ENCODE results near the gene RHOJ.

The RHOJ gene

DNA sequence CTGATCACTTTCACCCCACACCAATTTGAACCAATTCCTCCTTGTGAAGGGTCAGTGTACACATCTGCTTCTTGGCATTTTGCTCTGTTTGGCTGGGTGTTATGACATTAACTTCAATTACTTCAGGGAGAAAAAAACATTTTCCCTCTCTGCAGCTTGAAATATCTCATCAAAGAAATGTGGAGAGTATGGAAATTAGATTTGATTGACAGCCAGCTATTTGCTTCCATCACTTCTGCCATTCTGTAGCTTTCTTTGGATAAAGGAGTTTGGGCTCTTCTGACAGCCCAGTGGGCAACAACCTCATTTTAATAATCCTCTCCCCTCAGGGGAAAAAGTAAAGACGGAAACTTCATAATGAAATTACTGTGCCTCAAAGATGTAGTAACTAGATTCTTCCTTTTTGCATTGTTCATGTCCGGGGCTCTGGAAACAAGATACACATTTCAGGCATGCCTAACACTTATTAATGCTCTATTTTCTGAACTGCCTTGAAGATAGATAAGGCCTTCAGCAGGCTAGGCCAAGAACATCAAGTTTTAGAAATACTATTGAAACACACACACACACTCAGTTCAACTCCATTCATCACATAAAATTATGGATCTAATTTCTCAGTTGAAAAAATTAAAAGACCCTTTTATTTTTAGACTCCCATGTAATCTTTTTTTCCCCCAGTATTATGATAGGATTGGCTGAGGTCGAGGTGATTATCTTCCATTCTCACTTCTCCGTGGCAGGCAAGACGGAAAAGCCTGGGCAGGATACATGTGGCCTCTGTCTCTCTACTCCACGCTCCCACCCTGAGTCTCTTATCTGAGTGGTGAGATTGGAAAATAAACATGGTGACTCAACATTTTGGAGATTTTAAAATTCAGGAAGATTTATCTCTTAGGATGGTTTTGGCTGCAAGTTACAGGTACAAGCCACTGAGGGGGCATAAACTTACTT is 124.8 kb downstream of the RHOJ start:
- DNase-seq, result no peak
- H3K36me3 ChIP-seq, result no peaks in the 10 kb centered on the region
- TF ChIP-seq, protein P1, sequence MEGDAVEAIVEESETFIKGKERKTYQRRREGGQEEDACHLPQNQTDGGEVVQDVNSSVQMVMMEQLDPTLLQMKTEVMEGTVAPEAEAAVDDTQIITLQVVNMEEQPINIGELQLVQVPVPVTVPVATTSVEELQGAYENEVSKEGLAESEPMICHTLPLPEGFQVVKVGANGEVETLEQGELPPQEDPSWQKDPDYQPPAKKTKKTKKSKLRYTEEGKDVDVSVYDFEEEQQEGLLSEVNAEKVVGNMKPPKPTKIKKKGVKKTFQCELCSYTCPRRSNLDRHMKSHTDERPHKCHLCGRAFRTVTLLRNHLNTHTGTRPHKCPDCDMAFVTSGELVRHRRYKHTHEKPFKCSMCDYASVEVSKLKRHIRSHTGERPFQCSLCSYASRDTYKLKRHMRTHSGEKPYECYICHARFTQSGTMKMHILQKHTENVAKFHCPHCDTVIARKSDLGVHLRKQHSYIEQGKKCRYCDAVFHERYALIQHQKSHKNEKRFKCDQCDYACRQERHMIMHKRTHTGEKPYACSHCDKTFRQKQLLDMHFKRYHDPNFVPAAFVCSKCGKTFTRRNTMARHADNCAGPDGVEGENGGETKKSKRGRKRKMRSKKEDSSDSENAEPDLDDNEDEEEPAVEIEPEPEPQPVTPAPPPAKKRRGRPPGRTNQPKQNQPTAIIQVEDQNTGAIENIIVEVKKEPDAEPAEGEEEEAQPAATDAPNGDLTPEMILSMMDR (IDR thresholded peaks at IDR 0.05; ENCODE audit: low read depth, low read length), result no peak
- no peaks in the 10 kb centered on the region for H3K27me3 ChIP-seq (ENCODE audit: insufficient read depth, low read depth, severe bottlenecking)
- H3K9me3 ChIP-seq (ENCODE audit: severe bottlenecking), result no peaks in the 10 kb centered on the region
- no peak overlapping the region for H3K27ac ChIP-seq
- H3K4me3 ChIP-seq (ENCODE audit: low read depth, low read length), result no peak overlapping the region

DNA sequence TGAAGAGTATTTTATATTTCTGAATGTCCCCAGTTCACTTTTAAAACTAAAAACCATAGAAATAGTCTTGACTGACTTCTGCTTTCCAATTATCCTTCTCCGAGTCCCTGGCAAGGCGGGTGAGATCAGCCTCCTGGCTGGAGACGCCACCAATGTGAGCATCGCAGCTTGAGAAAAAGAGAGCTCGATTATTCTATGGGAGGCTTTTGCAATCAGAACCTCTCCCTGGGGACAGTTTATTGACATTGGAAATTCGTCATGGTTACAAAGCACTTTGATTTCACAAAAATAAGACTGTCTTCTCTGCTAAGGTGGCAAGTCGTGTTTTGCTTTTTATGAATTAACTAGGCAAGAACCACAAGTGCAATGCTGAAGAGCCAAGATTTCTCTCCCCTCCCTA is 138.1 kb downstream of the RHOJ start:
- H3K27ac ChIP-seq, result no peak overlapping the region
- no peaks in the 10 kb centered on the region for H3K36me3 ChIP-seq
- no peak overlapping the region for H3K4me3 ChIP-seq (ENCODE audit: low read depth, low read length)
- no peak for DNase-seq
- no peaks in the 10 kb centered on the region for H3K27me3 ChIP-seq (ENCODE audit: insufficient read depth, low read depth, severe bottlenecking)
- H3K9me3 ChIP-seq (ENCODE audit: severe bottlenecking), result no peaks in the 10 kb centered on the region
- TF ChIP-seq, protein P1 (IDR thresholded peaks at IDR 0.05; ENCODE audit: low read depth, low read length), result no peak

All from WERI-Rb-1 (cell line).